Osteoblast (primary cell): ENCODE results near the gene ARFIP1. TPM values are rescaled to one million over a fixed set of nuclear protein-coding genes. Genes with fewer than 3 reads are reported as not detected.

Source experiments
- DNase-seq: peaks from one replicate; pipeline ENCODE4 v3.0.0; 2011; ENCODE audit warnings: low spot score, mixed read lengths; ENCODE audit not compliant: insufficient read length; ENCODE audit errors: missing footprints
- H2AFZ ChIP-seq: 2 replicates; pipeline ENCODE4 v1.6.0; 2011; ENCODE audit warnings: mild to moderate bottlenecking, low read length
- H3K27ac ChIP-seq: 2 replicates; pipeline ENCODE4 v1.5.1; 2011; ENCODE audit warnings: mild to moderate bottlenecking, low read depth, low read length, moderate library complexity
- H3K27me3 ChIP-seq: 2 replicates; pipeline ENCODE4 v1.6.0; 2012; ENCODE audit warnings: mild to moderate bottlenecking, control low read depth, inconsistent platforms, low read length, moderate library complexity; ENCODE audit not compliant: insufficient read depth
- H3K36me3 ChIP-seq: 2 replicates; pipeline ENCODE4 v1.5.1; 2011; ENCODE audit warnings: mild to moderate bottlenecking, low read length, control low read depth, moderate library complexity; ENCODE audit not compliant: insufficient read depth
- H3K4me1 ChIP-seq: 2 replicates; pipeline ENCODE4 v1.5.1; 2011; ENCODE audit warnings: mild to moderate bottlenecking, low read length, control low read depth, moderate library complexity; ENCODE audit not compliant: insufficient read depth
- H3K4me2 ChIP-seq: 2 replicates; pipeline ENCODE4 v1.6.0; 2011; ENCODE audit warnings: mild to moderate bottlenecking, low read length; ENCODE audit not compliant: insufficient read depth
- H3K4me3 ChIP-seq: fragments of 200-600 bp; sonication (generic); 3 replicates; pipeline ENCODE4 v1.5.1; 2012; ENCODE audit warnings: mild to moderate bottlenecking, low read length, inconsistent platforms; ENCODE audit not compliant: insufficient read depth
- H3K79me2 ChIP-seq: 2 replicates; pipeline ENCODE4 v1.6.0; 2012; ENCODE audit warnings: mild to moderate bottlenecking, low read length, control low read depth, inconsistent platforms; ENCODE audit not compliant: insufficient read depth
- H3K9me3 ChIP-seq: 2 replicates; pipeline ENCODE4 v1.5.1; 2011; ENCODE audit warnings: low read depth, low read length, control low read depth
- H4K20me1 ChIP-seq: 2 replicates; pipeline ENCODE4 v1.6.0; 2012; ENCODE audit warnings: mild to moderate bottlenecking, low read length, control low read depth; ENCODE audit not compliant: insufficient read depth
- CTCF ChIP-seq: IDR thresholded peaks from 2 replicates; pipeline ENCODE4 v1.5.1; 2011; ENCODE audit warnings: mild to moderate bottlenecking, low read depth, low read length, moderate library complexity; ENCODE audit errors: extremely low read depth
- total RNA-seq: library from RNA; depleted of rRNA; stranded (reverse); fragments of >200 nt; gene quantifications from 2 replicates; pipeline ENCODE4 v1.2.3, GENCODE V29; 2012

The ARFIP1 gene
- total RNA-seq, 1 donor = 38.7 TPM

- Histone ChIP-seq H3K4me1 (no peaks in the 10 kb centered on the region), H2AFZ (no peak overlapping the region), H3K79me2 (no peaks in the 10 kb centered on the region), H3K9me3 (no peaks in the 10 kb centered on the region), H3K4me3 (no peak overlapping the region), H3K27ac (no peak overlapping the region), H3K36me3 (no peaks in the 10 kb centered on the region), H3K4me2 (no peak overlapping the region), H3K27me3 (peaks cover 4% of the 10 kb centered on the region), H4K20me1 (no peaks in the 10 kb centered on the region)
- peak; percentile 63 for TF ChIP-seq CTCF
- peak; percentile 61 for DNase-seq
Observed at GRCh38 chr4:152735396-152735859, 44.3 kb upstream of the ARFIP1 start.

GRCh38 chr4:152735906-152736305, 43.8 kb upstream of the ARFIP1 start:
- no peak overlapping the region for H3K4me3 ChIP-seq
- DNase-seq = no peak
- H3K27ac ChIP-seq = no peak overlapping the region
- no peak overlapping the region for H3K4me2 ChIP-seq
- TF ChIP-seq CTCF = no peak
- no peaks in the 10 kb centered on the region for H3K36me3 ChIP-seq
- no peaks in the 10 kb centered on the region for H3K4me1 ChIP-seq
- H3K9me3 ChIP-seq = no peaks in the 10 kb centered on the region
- no peaks in the 10 kb centered on the region for H4K20me1 ChIP-seq
- no peak overlapping the region for H2AFZ ChIP-seq
- H3K27me3 ChIP-seq = peaks cover 4% of the 10 kb centered on the region
- no peaks in the 10 kb centered on the region for H3K79me2 ChIP-seq

GRCh38 chr4:152738827-152739226, 40.9 kb upstream of the ARFIP1 start:
- DNase-seq = no peak

GRCh38 chr4:152747444-152747843, 32.3 kb upstream of the ARFIP1 start:
- no peak for DNase-seq
- Histone ChIP-seq H3K36me3 (no peaks in the 10 kb centered on the region), H3K9me3 (no peaks in the 10 kb centered on the region), H3K4me1 (no peaks in the 10 kb centered on the region), H3K4me2 (no peak overlapping the region), H4K20me1 (no peaks in the 10 kb centered on the region), H3K27me3 (no peaks in the 10 kb centered on the region), H2AFZ (no peak overlapping the region), H3K4me3 (no peak overlapping the region), H3K27ac (no peak overlapping the region), H3K79me2 (no peaks in the 10 kb centered on the region)
- no peak for TF ChIP-seq CTCF

More at GRCh38 chr4:152738827-152739226, 40.9 kb upstream of the ARFIP1 start:
- H3K4me3 ChIP-seq = no peak overlapping the region
- H3K4me1 ChIP-seq = no peaks in the 10 kb centered on the region
- H3K4me2 ChIP-seq = no peak overlapping the region
- H2AFZ ChIP-seq = peak overlapping the region; percentile 41
- no peaks in the 10 kb centered on the region for H3K36me3 ChIP-seq
- no peaks in the 10 kb centered on the region for H3K27me3 ChIP-seq
- no peak overlapping the region for H3K27ac ChIP-seq
- H3K9me3 ChIP-seq = no peaks in the 10 kb centered on the region
- no peaks in the 10 kb centered on the region for H4K20me1 ChIP-seq
- no peaks in the 10 kb centered on the region for H3K79me2 ChIP-seq
- no peak for TF ChIP-seq CTCF
